NCI-H82 treated with DMSO at 0.1 percent for 48 hours (cell line): ENCODE data around the gene WNK4.
"Not testable (repeated sequence)": the region's sequence is repeated elsewhere in the genome, so short reads cannot be mapped to it uniquely, and the experiment has no call there.

ENCODE experiments used
- DNase-seq: peaks from one replicate; lab custom pipeline; 2025; ENCODE audit not compliant: unreplicated experiment; lab: John Stamatoyannopoulos, UW

Gene WNK4

GRCh38 chr17:42779936-42780850, at the start of gene WNK4:
WNK4 (plus strand) TSS chr17:42780610; CDS start chr17:42780699, 89 bp downstream.
- no peak for DNase-seq

GRCh38 chr17:42740699-42741098, 39.7 kb upstream of the WNK4 start:
- DNase-seq = no peak

GRCh38 chr17:42742916-42743315, 37.5 kb upstream of the WNK4 start:
- DNase-seq = not testable (repeated sequence)

- peak; percentile 52 for DNase-seq
Measured at GRCh38 chr17:42743595-42744282, 36.7 kb upstream of the WNK4 start.

GRCh38 chr17:42744283-42744805, 36.1 kb upstream of the WNK4 start:
- peak; percentile 46 for DNase-seq

- DNase-seq = peak; percentile 80
Measured at GRCh38 chr17:42744806-42745617, 35.4 kb upstream of the WNK4 start, which contains the start of gene EZH1. EZH1 (minus strand) TSS chr17:42745040; CDS start chr17:42728941, 16,099 bp downstream.

- DNase-seq = no peak
Measured at GRCh38 chr17:42748202-42748907, 32.1 kb upstream of the WNK4 start.

GRCh38 chr17:42748908-42749798, 31.3 kb upstream of the WNK4 start:
- no peak for DNase-seq

- no peak for DNase-seq
Measured at GRCh38 chr17:42750739-42751344, 29.6 kb upstream of the WNK4 start.

- DNase-seq = no peak
Measured at GRCh38 chr17:42751628-42752027, 28.8 kb upstream of the WNK4 start.

- DNase-seq = no peak
Measured at GRCh38 chr17:42754782-42755181, 25.6 kb upstream of the WNK4 start.

GRCh38 chr17:42759982-42760651, 20.3 kb upstream of the WNK4 start:
- no peak for DNase-seq

GRCh38 chr17:42760652-42761581, 19.5 kb upstream of the WNK4 start, which contains the start of gene RAMP2:
RAMP2 (plus strand) TSS chr17:42761227; CDS start chr17:42761262, 35 bp downstream.
- DNase-seq = no peak

- no peak for DNase-seq
Measured at GRCh38 chr17:42761638-42762037, 18.8 kb upstream of the WNK4 start.

- no peak for DNase-seq
Measured at GRCh38 chr17:42766124-42766523, 14.3 kb upstream of the WNK4 start.

- DNase-seq = no peak
Measured at GRCh38 chr17:42767512-42767911, 12.9 kb upstream of the WNK4 start.

GRCh38 chr17:42768006-42768405, 12.4 kb upstream of the WNK4 start:
- DNase-seq = not testable (repeated sequence)
